ENCODE measurements around the gene SH3BP4. TPM values are rescaled to one million over a fixed set of nuclear protein-coding genes. Genes with fewer than 3 reads are reported as not detected.

SH3BP4 gene
- total RNA-seq, 1 donor from 2014 or later = 29.6 TPM

- DNase-seq (no peak), ATAC-seq (no peak)
- no peaks in the 10 kb centered on the region for H3K36me3 ChIP-seq
- no peak overlapping the region for H3K4me3 ChIP-seq
- H3K4me1 ChIP-seq = peaks cover 14% of the 10 kb centered on the region
- no peak for TF ChIP-seq CTCF (IDR thresholded peaks at IDR 0.05)
- H3K27me3 ChIP-seq = no peaks in the 10 kb centered on the region
- no peaks in the 10 kb centered on the region for H3K9me3 ChIP-seq
- H3K27ac ChIP-seq = no peak overlapping the region
- intact Hi-C loops (cut with DNase I) = no loop called here
Observed at GRCh38 chr2:235000426-235001236, 48.8 kb downstream of the SH3BP4 start.

- H3K27ac ChIP-seq = no peak overlapping the region
- H3K36me3 ChIP-seq = no peaks in the 10 kb centered on the region
- TF ChIP-seq CTCF (IDR thresholded peaks at IDR 0.05) = no peak
- no peaks in the 10 kb centered on the region for H3K9me3 ChIP-seq
- H3K4me3 ChIP-seq = no peak overlapping the region
- ATAC-seq (no peak), DNase-seq (no peak)
- H3K4me1 ChIP-seq = peaks cover 14% of the 10 kb centered on the region
- H3K27me3 ChIP-seq = no peaks in the 10 kb centered on the region
- intact Hi-C loops (cut with DNase I) = no loop called here
Observed at GRCh38 chr2:235001237-235002133, 49.7 kb downstream of the SH3BP4 start.

- Histone ChIP-seq H3K27me3 (no peaks in the 10 kb centered on the region), H3K4me1 (peaks cover 17% of the 10 kb centered on the region), H3K9me3 (no peaks in the 10 kb centered on the region), H3K27ac (no peak overlapping the region), H3K4me3 (no peak overlapping the region), H3K36me3 (no peaks in the 10 kb centered on the region)
- no peak for ATAC-seq
- intact Hi-C loops (cut with DNase I) = no loop called here
- DNase-seq = no peak
- no peak for TF ChIP-seq CTCF (IDR thresholded peaks at IDR 0.05)
Observed at GRCh38 chr2:235002198-235003095, 50.6 kb downstream of the SH3BP4 start.

- no peak overlapping the region for H3K4me3 ChIP-seq
- intact Hi-C loops (cut with DNase I) = no loop called here
- no peaks in the 10 kb centered on the region for H3K36me3 ChIP-seq
- no peak for TF ChIP-seq CTCF (IDR thresholded peaks at IDR 0.05)
- no peak for DNase-seq
- ATAC-seq = no peak
- H3K9me3 ChIP-seq = no peaks in the 10 kb centered on the region
- peaks cover 25% of the 10 kb centered on the region for H3K4me1 ChIP-seq
- no peaks in the 10 kb centered on the region for H3K27me3 ChIP-seq
- H3K27ac ChIP-seq = no peak overlapping the region
Observed at GRCh38 chr2:235003096-235003775, 51.4 kb downstream of the SH3BP4 start.

Measured in upper lobe of right lung (tissue), 1 donor.